Measurements from ENCODE around the gene VWA7.

Gene VWA7

GRCh38 chr6:31767096-31767645 lies 10.0 kb downstream of the VWA7 start:
- no peak for ATAC-seq (replicated peaks; ENCODE audit: extremely low read depth, poor library complexity, severe bottlenecking)
- H3K27me3 Mint-ChIP-seq: no peaks in the 10 kb centered on the region
- H3K9me3 Mint-ChIP-seq: no peaks in the 10 kb centered on the region

GRCh38 chr6:31765910-31766794 lies 11.0 kb downstream of the VWA7 start:
- ATAC-seq (replicated peaks; ENCODE audit: extremely low read depth, poor library complexity, severe bottlenecking) (no peak), DNase-seq (ENCODE audit: low spot score in 2 of 2) (no peak)
- H3K4me1 Mint-ChIP-seq: peaks cover 14% of the 10 kb centered on the region
- H3K27ac Mint-ChIP-seq (ENCODE audit: low read depth): peak overlapping the region; percentile 51
- no peaks in the 10 kb centered on the region for H3K27me3 Mint-ChIP-seq
- H3K9me3 Mint-ChIP-seq: no peaks in the 10 kb centered on the region
- peaks cover 9% of the 10 kb centered on the region for H3K36me3 Mint-ChIP-seq (ENCODE audit: insufficient read depth)
- no peak overlapping the region for H3K4me3 Mint-ChIP-seq

More at GRCh38 chr6:31767096-31767645, 10.0 kb downstream of the VWA7 start:
- Mint-ChIP-seq H3K36me3 (ENCODE audit: insufficient read depth) (peaks cover 9% of the 10 kb centered on the region), H3K4me3 (no peak overlapping the region), H3K27ac (ENCODE audit: low read depth) (no peak overlapping the region), H3K4me1 (peaks cover 18% of the 10 kb centered on the region)
- DNase-seq (ENCODE audit: low spot score in 2 of 2): no peak

GRCh38 chr6:31765559-31765909 lies 11.6 kb downstream of the VWA7 start:
- no peak for DNase-seq (ENCODE audit: low spot score in 2 of 2)
- Mint-ChIP-seq H3K27ac (ENCODE audit: low read depth) (no peak overlapping the region), H3K27me3 (no peaks in the 10 kb centered on the region), H3K4me1 (peaks cover 12% of the 10 kb centered on the region), H3K9me3 (no peaks in the 10 kb centered on the region), H3K36me3 (ENCODE audit: insufficient read depth) (peaks cover 9% of the 10 kb centered on the region), H3K4me3 (no peak overlapping the region)
- ATAC-seq (replicated peaks; ENCODE audit: extremely low read depth, poor library complexity, severe bottlenecking): no peak

GRCh38 chr6:31764198-31764597 lies 12.9 kb downstream of the VWA7 start:
- Mint-ChIP-seq H3K4me3 (no peak overlapping the region), H3K9me3 (no peaks in the 10 kb centered on the region), H3K36me3 (ENCODE audit: insufficient read depth) (peaks cover 9% of the 10 kb centered on the region), H3K4me1 (peaks cover 9% of the 10 kb centered on the region), H3K27ac (ENCODE audit: low read depth) (no peak overlapping the region), H3K27me3 (no peaks in the 10 kb centered on the region)
- DNase-seq (ENCODE audit: low spot score in 2 of 2): no peak
- no peak for ATAC-seq (replicated peaks; ENCODE audit: extremely low read depth, poor library complexity, severe bottlenecking)

- Mint-ChIP-seq H3K27ac (ENCODE audit: low read depth) (no peak overlapping the region), H3K9me3 (no peaks in the 10 kb centered on the region), H3K4me1 (peaks cover 9% of the 10 kb centered on the region), H3K36me3 (ENCODE audit: insufficient read depth) (peaks cover 10% of the 10 kb centered on the region), H3K4me3 (no peak overlapping the region), H3K27me3 (no peaks in the 10 kb centered on the region)
- DNase-seq (ENCODE audit: low spot score in 2 of 2): no peak
- no peak for ATAC-seq (replicated peaks; ENCODE audit: extremely low read depth, poor library complexity, severe bottlenecking)
Observed at GRCh38 chr6:31763619-31763940, 13.5 kb downstream of the VWA7 start.

- no peaks in the 10 kb centered on the region for H3K27me3 Mint-ChIP-seq
- ATAC-seq (replicated peaks; ENCODE audit: extremely low read depth, poor library complexity, severe bottlenecking): no peak
- H3K9me3 Mint-ChIP-seq: no peaks in the 10 kb centered on the region
- no peak overlapping the region for H3K4me3 Mint-ChIP-seq
- no peak overlapping the region for H3K27ac Mint-ChIP-seq (ENCODE audit: low read depth)
- no peak for DNase-seq (ENCODE audit: low spot score in 2 of 2)
- peaks cover 12% of the 10 kb centered on the region for H3K36me3 Mint-ChIP-seq (ENCODE audit: insufficient read depth)
- H3K4me1 Mint-ChIP-seq: peaks cover 13% of the 10 kb centered on the region
Observed at GRCh38 chr6:31762878-31763618, 14.1 kb downstream of the VWA7 start.

- no peak for DNase-seq (ENCODE audit: low spot score in 2 of 2)
- no peak for ATAC-seq (replicated peaks; ENCODE audit: extremely low read depth, poor library complexity, severe bottlenecking)
- H3K27me3 Mint-ChIP-seq: no peaks in the 10 kb centered on the region
- H3K36me3 Mint-ChIP-seq (ENCODE audit: insufficient read depth): peaks cover 11% of the 10 kb centered on the region
- peak within 1 kb of the TSS; percentile 16 for H3K27ac Mint-ChIP-seq (ENCODE audit: low read depth)
- peaks cover 15% of the 10 kb centered on the region for H3K4me1 Mint-ChIP-seq
- no peak within 1 kb of the TSS for H3K4me3 Mint-ChIP-seq
- no peaks in the 10 kb centered on the region for H3K9me3 Mint-ChIP-seq
Observed at GRCh38 chr6:31762356-31762755, 14.8 kb downstream of the VWA7 start, which contains the start of gene SAPCD1. SAPCD1 (plus strand) TSS chr6:31762656; CDS start chr6:31763055, 399 bp downstream.

GRCh38 chr6:31761343-31761742 lies 15.8 kb downstream of the VWA7 start:
- Mint-ChIP-seq H3K9me3 (no peaks in the 10 kb centered on the region), H3K27me3 (no peaks in the 10 kb centered on the region), H3K36me3 (ENCODE audit: insufficient read depth) (peaks cover 10% of the 10 kb centered on the region), H3K4me1 (peaks cover 15% of the 10 kb centered on the region), H3K4me3 (no peak overlapping the region), H3K27ac (ENCODE audit: low read depth) (no peak overlapping the region)
- no peak for ATAC-seq (replicated peaks; ENCODE audit: extremely low read depth, poor library complexity, severe bottlenecking)
- DNase-seq (ENCODE audit: low spot score in 2 of 2): no peak

- no peak for ATAC-seq (replicated peaks; ENCODE audit: extremely low read depth, poor library complexity, severe bottlenecking)
- peaks cover 10% of the 10 kb centered on the region for H3K36me3 Mint-ChIP-seq (ENCODE audit: insufficient read depth)
- no peak overlapping the region for H3K27ac Mint-ChIP-seq (ENCODE audit: low read depth)
Observed at GRCh38 chr6:31760790-31761189, 16.3 kb downstream of the VWA7 start.

GRCh38 chr6:31758281-31758680 lies 18.8 kb downstream of the VWA7 start:
- no peaks in the 10 kb centered on the region for H3K27me3 Mint-ChIP-seq
- H3K4me3 Mint-ChIP-seq: no peak overlapping the region
- peaks cover 10% of the 10 kb centered on the region for H3K4me1 Mint-ChIP-seq
- DNase-seq (ENCODE audit: low spot score in 2 of 2) (no peak), ATAC-seq (replicated peaks; ENCODE audit: extremely low read depth, poor library complexity, severe bottlenecking) (no peak)
- no peaks in the 10 kb centered on the region for H3K9me3 Mint-ChIP-seq
- peaks cover 6% of the 10 kb centered on the region for H3K36me3 Mint-ChIP-seq (ENCODE audit: insufficient read depth)
- H3K27ac Mint-ChIP-seq (ENCODE audit: low read depth): no peak overlapping the region

More at GRCh38 chr6:31760790-31761189, 16.3 kb downstream of the VWA7 start:
- H3K4me1 Mint-ChIP-seq: peaks cover 15% of the 10 kb centered on the region
- no peak overlapping the region for H3K4me3 Mint-ChIP-seq
- H3K9me3 Mint-ChIP-seq: no peaks in the 10 kb centered on the region
- DNase-seq (ENCODE audit: low spot score in 2 of 2): no peak
- no peaks in the 10 kb centered on the region for H3K27me3 Mint-ChIP-seq

- no peak for DNase-seq (ENCODE audit: low spot score in 2 of 2)
- Mint-ChIP-seq H3K36me3 (ENCODE audit: insufficient read depth) (peaks cover 4% of the 10 kb centered on the region), H3K4me3 (no peak overlapping the region), H3K27me3 (no peaks in the 10 kb centered on the region), H3K4me1 (peaks cover under 1% of the 10 kb centered on the region), H3K9me3 (no peaks in the 10 kb centered on the region), H3K27ac (ENCODE audit: low read depth) (no peak overlapping the region)
- ATAC-seq (replicated peaks; ENCODE audit: extremely low read depth, poor library complexity, severe bottlenecking): no peak
Observed at GRCh38 chr6:31752739-31753319, 24.3 kb downstream of the VWA7 start.

GRCh38 chr6:31750411-31751022 lies 26.6 kb downstream of the VWA7 start:
- DNase-seq (ENCODE audit: low spot score in 2 of 2): no peak
- no peak for ATAC-seq (replicated peaks; ENCODE audit: extremely low read depth, poor library complexity, severe bottlenecking)
- peaks cover 8% of the 10 kb centered on the region for H3K36me3 Mint-ChIP-seq (ENCODE audit: insufficient read depth)
- H3K27me3 Mint-ChIP-seq: no peaks in the 10 kb centered on the region
- no peak overlapping the region for H3K27ac Mint-ChIP-seq (ENCODE audit: low read depth)
- H3K4me1 Mint-ChIP-seq: no peaks in the 10 kb centered on the region
- H3K9me3 Mint-ChIP-seq: no peaks in the 10 kb centered on the region
- no peak overlapping the region for H3K4me3 Mint-ChIP-seq

Data from central memory CD8-positive, alpha-beta T cell (primary cell).